CD8-positive, alpha-beta memory T cell (primary cell): ENCODE results near the gene TMA16. TPM values are rescaled to one million over a fixed set of nuclear protein-coding genes. Genes with fewer than 3 reads are reported as not detected.

Experiments used
- CTCF ChIA-PET: fragments of 350-600 bp; sonication (Branson Sonifier 250); formaldehyde crosslinking; loops from one replicate; lab custom pipeline; 2021; ENCODE audit warnings: antibody characterized with exemption; lab: Charles Lee
- POLR2A ChIA-PET: fragments of 350-600 bp; sonication (Branson Sonifier 250); formaldehyde crosslinking; loops from one replicate; lab custom pipeline; 2021; ENCODE audit warnings: antibody characterized with exemption; lab: Charles Lee
- DNase-seq, 5 donors: peaks; one replicate each; pipeline versions ENCODE4 v3.0.0 to v3.0.0-alpha.2; 2020 to 2022; ENCODE audit warnings: mixed read lengths in 1 of 5
- H3K27ac ChIP-seq: one replicate; pipeline ENCODE4 v1.7.0; 2013; ENCODE audit warnings: low read depth, mild to moderate bottlenecking, low read length, moderate library complexity
- H3K27me3 ChIP-seq: 2 replicates; pipeline ENCODE4 v1.7.0; 2013; ENCODE audit warnings: low read length, mild to moderate bottlenecking; ENCODE audit not compliant: insufficient read depth, poor library complexity, severe bottlenecking
- H3K36me3 ChIP-seq: 2 replicates; pipeline ENCODE4 v1.7.0; 2013; ENCODE audit warnings: mild to moderate bottlenecking, low read length, moderate library complexity; ENCODE audit not compliant: insufficient read depth
- H3K4me1 ChIP-seq: 2 replicates; pipeline ENCODE4 v1.7.0; 2013; ENCODE audit warnings: mild to moderate bottlenecking, low read length, moderate library complexity; ENCODE audit not compliant: insufficient read depth
- H3K4me3 ChIP-seq: 2 replicates; pipeline ENCODE4 v1.7.0; 2013; ENCODE audit warnings: mild to moderate bottlenecking, low read length
- H3K9me3 ChIP-seq: 2 replicates; pipeline ENCODE4 v1.7.0; 2013; ENCODE audit warnings: mild to moderate bottlenecking, low read length
- H3K27ac Mint-ChIP-seq, 8 donors: one replicate each; pipeline ENCODE4 v1.8.0; 2020 to 2021; ENCODE audit warnings: mixed read lengths in 8 of 8, mild to moderate bottlenecking in 6 of 8, inconsistent platforms in 3 of 8, moderate library complexity in 3 of 8
- H3K27me3 Mint-ChIP-seq, 2 donors: one replicate each; pipeline ENCODE4 v1.8.0; 2020 to 2021; ENCODE audit warnings: mixed read lengths in 2 of 2, mild to moderate bottlenecking in 1 of 2, moderate library complexity in 1 of 2
- H3K36me3 Mint-ChIP-seq, 3 donors: one replicate each; pipeline ENCODE4 v1.8.0; 2020 to 2021; ENCODE audit warnings: mixed read lengths in 3 of 3, inconsistent platforms in 1 of 3, mild to moderate bottlenecking in 1 of 3
- H3K4me1 Mint-ChIP-seq, 3 donors: one replicate each; pipeline ENCODE4 v1.8.0; 2020 to 2021; ENCODE audit warnings: mixed read lengths in 3 of 3, inconsistent platforms in 1 of 3, mild to moderate bottlenecking in 1 of 3
- H3K4me3 Mint-ChIP-seq, 7 donors: one replicate each; pipeline ENCODE4 v1.8.0; 2020 to 2021; ENCODE audit warnings: mixed read lengths in 7 of 7, mild to moderate bottlenecking in 6 of 7, moderate library complexity in 4 of 7, inconsistent platforms in 2 of 7
- H3K9me3 Mint-ChIP-seq, 5 donors: one replicate each; pipeline ENCODE4 v1.8.0; 2020 to 2022; ENCODE audit warnings: mixed read lengths in 5 of 5, mild to moderate bottlenecking in 3 of 5, moderate library complexity in 2 of 5, inconsistent platforms in 1 of 5
- polyA plus RNA-seq: library from polyadenylated mRNA; unstranded; fragments of 300-500 nt; fragmentation: Illumina TruSeq; gene quantifications from one replicate; pipeline ENCODE4 v1.2.3, GENCODE V29; 2021
- total RNA-seq, 2 experiments: library from RNA; stranded (reverse); gene quantifications; one replicate each; pipeline ENCODE4 v1.2.3, GENCODE V29; 2021

TMA16 gene
- total and polyA plus RNA-seq, 3 experiments from 2014 or later, result 17.2 to 55.9 (median 52.9) TPM

- Mint-ChIP-seq H3K9me3 (no peaks in the 10 kb centered on the region), H3K4me3 (no peak overlapping the region), H3K27me3 (peaks cover 4 to 15% of the 10 kb centered on the region in 2 donors), H3K27ac (no peak overlapping the region), H3K4me1 (peaks cover 7 to 13% (median 8%) of the 10 kb centered on the region in 3 donors), H3K36me3 (peaks cover 0 to 7% (median 0%) of the 10 kb centered on the region in 3 donors)
- no peak for DNase-seq
- Histone ChIP-seq H3K4me3 (no peak overlapping the region), H3K9me3 (no peaks in the 10 kb centered on the region), H3K27me3 (no peaks in the 10 kb centered on the region), H3K36me3 (no peaks in the 10 kb centered on the region), H3K4me1 (peaks cover 6% of the 10 kb centered on the region), H3K27ac (no peak overlapping the region)
- ChIA-PET POLR2A (no interaction called here), CTCF (no interaction called here)
Measured at GRCh38 chr4:163489929-163490328, 4.6 kb upstream of the TMA16 start.

DNA sequence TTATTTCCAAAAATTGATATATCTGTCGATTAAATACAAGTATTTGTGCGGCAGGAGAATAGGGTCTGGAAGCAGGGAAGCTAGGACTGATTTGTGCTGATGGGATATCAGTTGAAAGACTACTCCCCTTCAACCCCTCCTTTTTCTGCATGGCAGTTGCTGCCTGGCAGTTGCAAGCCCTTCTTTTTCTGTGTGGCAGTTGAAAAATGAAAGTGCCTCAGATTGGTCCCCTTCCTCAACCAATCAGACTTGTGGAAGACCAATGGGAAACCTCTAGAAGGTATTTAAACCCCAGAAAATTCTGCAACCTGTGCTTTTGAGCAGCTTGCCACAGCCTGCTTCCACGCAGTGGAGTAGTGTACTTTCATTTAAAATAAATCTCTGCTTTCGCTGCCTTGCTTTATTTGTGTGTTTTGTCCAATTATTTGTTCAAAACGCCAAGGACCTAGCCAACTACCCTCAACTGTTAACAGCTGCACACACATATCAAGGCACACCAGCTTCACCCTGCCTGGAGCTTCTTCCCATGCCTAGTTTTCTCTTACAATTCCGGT, 1.5 kb upstream of the TMA16 start:
- H3K27me3 Mint-ChIP-seq, result peaks cover 0 to 9% of the 10 kb centered on the region in 2 donors
- ChIA-PET CTCF (interaction anchor here (0.6 to 2.3 kb wide), 3 partner anchors 53 to 1850 kb away, joined by 3 to 14 read pairs (median 7); no protein-coding TSS in a partner anchor), POLR2A (no interaction called here)
- H3K4me1 ChIP-seq, result peaks cover 18% of the 10 kb centered on the region
- H3K27ac ChIP-seq, result no peak overlapping the region
- H3K36me3 ChIP-seq, result no peaks in the 10 kb centered on the region
- H3K9me3 ChIP-seq, result no peaks in the 10 kb centered on the region
- no peaks in the 10 kb centered on the region for H3K9me3 Mint-ChIP-seq
- H3K4me3 ChIP-seq, result no peak overlapping the region
- no peak for DNase-seq
- H3K27ac Mint-ChIP-seq, result peak overlapping the region in 6 of 8 donors; percentile 42 to 98 (median 65)
- H3K36me3 Mint-ChIP-seq, result peaks cover 0 to 11% (median 0%) of the 10 kb centered on the region in 3 donors
- H3K4me1 Mint-ChIP-seq, result peaks cover 32 to 39% (median 36%) of the 10 kb centered on the region in 3 donors
- peak overlapping the region; percentile 94 to 100 (median 98) for H3K4me3 Mint-ChIP-seq
- no peaks in the 10 kb centered on the region for H3K27me3 ChIP-seq

GRCh38 chr4:163493643-163494359, 689 bp upstream of the TMA16 start:
- H3K27me3 Mint-ChIP-seq, result peaks cover 0 to 3% of the 10 kb centered on the region in 2 donors
- Histone ChIP-seq H3K9me3 (no peaks in the 10 kb centered on the region), H3K4me3 (peak overlapping the region; percentile 94), H3K36me3 (no peaks in the 10 kb centered on the region), H3K27me3 (no peaks in the 10 kb centered on the region), H3K27ac (peak overlapping the region; percentile 82), H3K4me1 (peaks cover 18% of the 10 kb centered on the region)
- H3K4me3 Mint-ChIP-seq, result peak overlapping the region; percentile 94 to 100 (median 98)
- ChIA-PET POLR2A (interaction anchor here (0.7 to 1.2 kb wide), 3 partner anchors 8 to 1834 kb away, joined by 3 to 10 read pairs (median 4); partner anchors contain the start of gene MSMO1), CTCF (interaction anchor here (1.1 to 2.3 kb wide), 7 partner anchors 13 to 170 kb away, joined by 3 to 14 read pairs (median 7); no protein-coding TSS in a partner anchor)
- peak overlapping the region; percentile 89 to 98 (median 98) for H3K27ac Mint-ChIP-seq
- no peaks in the 10 kb centered on the region for H3K9me3 Mint-ChIP-seq
- H3K4me1 Mint-ChIP-seq, result peaks cover 34 to 42% (median 37%) of the 10 kb centered on the region in 3 donors
- DNase-seq, result no peak
- H3K36me3 Mint-ChIP-seq, result peaks cover 0 to 11% (median 0%) of the 10 kb centered on the region in 3 donors

DNA sequence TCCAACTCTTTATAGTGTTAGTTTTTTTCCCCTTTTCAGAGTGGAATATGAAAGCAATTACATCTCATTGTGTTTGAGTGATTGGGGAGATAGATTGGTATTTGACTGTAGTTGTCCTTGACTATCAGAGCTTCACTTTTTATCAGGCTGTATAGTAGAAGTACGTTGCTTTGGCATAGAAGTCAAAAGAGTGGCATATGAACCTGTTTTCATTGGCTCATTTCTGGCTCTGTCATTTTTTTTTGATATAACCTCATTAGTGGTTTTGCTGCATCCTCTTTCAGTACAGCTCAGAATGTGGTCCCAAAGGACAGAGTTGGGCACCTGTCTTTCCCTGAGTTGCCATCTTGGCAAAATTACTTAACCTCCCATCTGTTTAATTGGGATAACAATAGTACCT, 1.4 kb downstream of the TMA16 start:
- Histone ChIP-seq H3K27ac (no peak overlapping the region), H3K4me1 (peaks cover 18% of the 10 kb centered on the region), H3K9me3 (no peaks in the 10 kb centered on the region), H3K36me3 (no peaks in the 10 kb centered on the region), H3K27me3 (no peaks in the 10 kb centered on the region), H3K4me3 (peak overlapping the region; percentile 18)
- Mint-ChIP-seq H3K27me3 (no peaks in the 10 kb centered on the region), H3K4me1 (peaks cover 38 to 49% (median 42%) of the 10 kb centered on the region in 3 donors), H3K4me3 (peak overlapping the region; percentile 76 to 95 (median 85)), H3K9me3 (no peaks in the 10 kb centered on the region), H3K36me3 (peaks cover 0 to 11% (median 0%) of the 10 kb centered on the region in 3 donors), H3K27ac (peak overlapping the region; percentile 66 to 97 (median 92))
- DNase-seq, result peak in 2 of 5 donors; percentile 20 to 34
- CTCF ChIA-PET, result interaction anchor here (0.7 to 1.2 kb wide), 4 partner anchors 10 to 60 kb away, joined by 3 to 4 read pairs (median 4); no protein-coding TSS in a partner anchor
- POLR2A ChIA-PET, result no interaction called here

DNA sequence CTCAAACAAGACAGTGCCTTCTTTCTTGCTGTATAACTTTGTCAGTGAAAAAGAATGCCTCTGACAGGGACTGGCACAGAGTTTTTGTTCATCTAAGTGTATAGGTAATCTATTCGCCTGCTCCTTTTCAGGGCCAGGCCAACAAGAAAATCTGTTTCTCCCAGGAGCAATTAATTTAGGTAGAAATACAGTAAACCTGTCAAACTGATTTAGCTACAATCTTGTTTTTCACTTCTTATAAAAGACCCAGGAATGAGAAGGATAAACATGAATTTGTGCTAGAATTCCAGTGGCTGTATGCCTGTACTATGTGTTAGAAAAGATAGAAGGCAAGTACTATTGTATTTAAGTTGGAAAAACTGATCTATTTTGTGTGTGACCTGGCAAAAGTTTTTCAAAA, 6.1 kb downstream of the TMA16 start:
- POLR2A ChIA-PET, result no interaction called here

DNA sequence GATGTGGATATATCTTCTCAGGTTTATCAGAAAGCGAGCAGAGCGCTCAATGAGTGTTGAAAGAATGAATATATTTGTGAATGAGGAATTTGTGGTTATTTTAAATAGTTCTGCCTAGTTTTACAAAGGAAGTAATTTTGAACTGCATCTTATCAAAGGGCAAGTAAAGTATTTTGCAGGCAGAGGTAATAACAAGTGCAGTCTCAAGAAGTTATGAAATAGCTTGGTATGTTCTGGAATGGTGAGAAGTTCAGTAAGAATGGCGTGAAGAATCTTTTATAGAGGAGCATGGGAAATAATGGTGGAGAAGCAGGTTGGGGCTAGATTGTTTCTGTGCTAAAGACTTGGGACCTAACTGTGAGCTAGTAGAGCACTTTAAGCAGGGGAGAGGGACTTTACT, 10.9 kb downstream of the TMA16 start:
- no peaks in the 10 kb centered on the region for H3K27me3 ChIP-seq
- H3K4me1 ChIP-seq, result no peaks in the 10 kb centered on the region
- CTCF ChIA-PET, result interaction anchor here (0.5 to 0.9 kb wide), 2 partner anchors 20 to 504 kb away, joined by 3 to 4 read pairs; no protein-coding TSS in a partner anchor
- Mint-ChIP-seq H3K4me3 (no peak overlapping the region), H3K9me3 (no peaks in the 10 kb centered on the region), H3K4me1 (peaks cover 34 to 52% (median 43%) of the 10 kb centered on the region in 3 donors), H3K36me3 (peaks cover 0 to 27% (median 4%) of the 10 kb centered on the region in 3 donors), H3K27ac (peak overlapping the region in 1 of 8 donors; percentile 8), H3K27me3 (no peaks in the 10 kb centered on the region)
- POLR2A ChIA-PET, result no interaction called here
- no peak overlapping the region for H3K27ac ChIP-seq
- no peaks in the 10 kb centered on the region for H3K9me3 ChIP-seq
- no peak for DNase-seq
- H3K4me3 ChIP-seq, result no peak overlapping the region
- H3K36me3 ChIP-seq, result no peaks in the 10 kb centered on the region

More for the DNA sequence above, 6.1 kb downstream of the TMA16 start:
- peak overlapping the region in 1 of 7 donors; percentile 3 for H3K4me3 Mint-ChIP-seq
- H3K4me1 Mint-ChIP-seq, result peaks cover 52 to 67% (median 59%) of the 10 kb centered on the region in 3 donors
- H3K36me3 ChIP-seq, result no peaks in the 10 kb centered on the region
- H3K27ac ChIP-seq, result no peak overlapping the region
- DNase-seq, result no peak
- H3K9me3 ChIP-seq, result no peaks in the 10 kb centered on the region
- H3K9me3 Mint-ChIP-seq, result no peaks in the 10 kb centered on the region
- peak overlapping the region in 3 of 8 donors; percentile 40 to 48 (median 47) for H3K27ac Mint-ChIP-seq
- no peaks in the 10 kb centered on the region for H3K27me3 Mint-ChIP-seq
- CTCF ChIA-PET, result no interaction called here
- peaks cover 0 to 1% (median 0%) of the 10 kb centered on the region in 3 donors for H3K36me3 Mint-ChIP-seq
- H3K4me1 ChIP-seq, result peaks cover 10% of the 10 kb centered on the region
- no peaks in the 10 kb centered on the region for H3K27me3 ChIP-seq
- H3K4me3 ChIP-seq, result no peak overlapping the region

GRCh38 chr4:163515198-163515597, 20.7 kb downstream of the TMA16 start:
- no peaks in the 10 kb centered on the region for H3K9me3 Mint-ChIP-seq
- Histone ChIP-seq H3K4me3 (no peak overlapping the region), H3K4me1 (no peaks in the 10 kb centered on the region), H3K9me3 (no peaks in the 10 kb centered on the region), H3K27ac (no peak overlapping the region), H3K36me3 (peaks cover 35% of the 10 kb centered on the region), H3K27me3 (no peaks in the 10 kb centered on the region)
- H3K27me3 Mint-ChIP-seq, result no peaks in the 10 kb centered on the region
- ChIA-PET POLR2A (no interaction called here), CTCF (no interaction called here)
- DNase-seq, result no peak
- peaks cover 21 to 76% (median 36%) of the 10 kb centered on the region in 3 donors for H3K36me3 Mint-ChIP-seq
- H3K27ac Mint-ChIP-seq, result peak overlapping the region in 2 of 8 donors; percentile 74 to 76
- H3K4me1 Mint-ChIP-seq, result peaks cover 0 to 1% (median 0%) of the 10 kb centered on the region in 3 donors
- no peak overlapping the region for H3K4me3 Mint-ChIP-seq
